ENCODE results near the gene TYMP.
A peak's percentile ranks its signal among the peaks of the same experiment; 100 is the strongest.
"Not testable (repeated sequence)": the region's sequence is repeated elsewhere in the genome, so short reads cannot be mapped to it uniquely, and the experiment has no call there.

The TYMP gene

DNA sequence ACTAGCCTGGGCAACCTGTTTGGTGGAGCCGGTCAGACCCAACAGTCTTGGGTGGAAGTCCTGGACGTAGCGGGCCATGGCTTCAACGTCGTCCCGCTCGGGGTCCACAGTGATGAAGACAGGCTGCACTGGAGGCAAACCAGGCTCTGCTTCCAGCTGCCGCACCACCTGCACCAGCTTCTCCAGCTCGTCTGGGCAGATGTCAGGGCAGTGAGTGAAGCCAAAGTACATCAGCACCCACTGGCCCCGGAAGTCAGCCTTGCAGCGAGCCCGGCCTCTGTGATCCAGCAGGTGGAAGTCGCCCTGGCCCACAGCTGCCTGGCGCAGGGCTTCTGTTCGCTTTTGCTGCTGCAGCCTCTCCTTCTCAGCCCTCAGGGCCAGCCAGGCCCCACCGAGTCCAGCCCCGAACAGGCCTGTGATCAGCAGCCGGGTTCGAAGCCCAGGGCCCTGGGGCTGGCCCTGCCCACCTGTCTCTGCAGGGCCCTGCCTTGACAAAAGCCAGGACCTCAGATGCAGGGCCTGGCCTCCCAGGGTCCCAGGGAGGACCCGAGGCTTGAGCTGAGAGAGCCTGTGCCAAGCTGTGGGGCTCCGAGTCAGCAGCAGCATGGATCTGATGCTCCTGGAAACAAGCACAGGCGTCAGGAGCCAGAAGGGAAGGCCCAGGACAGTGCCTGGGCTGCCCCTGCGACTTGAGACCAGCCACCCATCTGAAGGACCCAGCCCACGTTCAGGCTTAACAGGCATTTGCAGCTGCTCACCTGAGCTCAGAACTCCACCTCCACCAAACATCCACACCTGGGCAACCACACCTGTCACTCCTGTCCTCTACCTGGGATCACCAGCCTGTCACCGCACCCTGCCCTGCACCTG is 5.8 kb downstream of the TYMP start:
- no peak for DNase-seq

DNA sequence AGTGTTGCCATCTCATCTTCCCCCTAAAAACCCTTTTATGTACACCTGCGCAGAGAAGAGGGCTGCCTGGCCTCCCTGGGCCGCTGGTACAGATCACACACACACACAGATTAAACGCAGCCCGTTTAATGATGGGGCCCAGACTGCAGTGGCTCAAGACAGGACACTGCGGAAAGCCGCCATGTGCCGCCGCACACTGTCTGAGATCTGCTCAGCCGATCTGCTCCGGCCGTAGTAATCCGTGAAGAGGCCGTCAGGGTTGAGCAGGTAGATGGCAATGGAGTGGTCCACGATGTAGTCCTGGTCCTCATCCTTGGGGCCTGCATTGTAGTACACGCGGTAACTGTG is 6.4 kb downstream of the TYMP start:
- DNase-seq: no peak

DNA sequence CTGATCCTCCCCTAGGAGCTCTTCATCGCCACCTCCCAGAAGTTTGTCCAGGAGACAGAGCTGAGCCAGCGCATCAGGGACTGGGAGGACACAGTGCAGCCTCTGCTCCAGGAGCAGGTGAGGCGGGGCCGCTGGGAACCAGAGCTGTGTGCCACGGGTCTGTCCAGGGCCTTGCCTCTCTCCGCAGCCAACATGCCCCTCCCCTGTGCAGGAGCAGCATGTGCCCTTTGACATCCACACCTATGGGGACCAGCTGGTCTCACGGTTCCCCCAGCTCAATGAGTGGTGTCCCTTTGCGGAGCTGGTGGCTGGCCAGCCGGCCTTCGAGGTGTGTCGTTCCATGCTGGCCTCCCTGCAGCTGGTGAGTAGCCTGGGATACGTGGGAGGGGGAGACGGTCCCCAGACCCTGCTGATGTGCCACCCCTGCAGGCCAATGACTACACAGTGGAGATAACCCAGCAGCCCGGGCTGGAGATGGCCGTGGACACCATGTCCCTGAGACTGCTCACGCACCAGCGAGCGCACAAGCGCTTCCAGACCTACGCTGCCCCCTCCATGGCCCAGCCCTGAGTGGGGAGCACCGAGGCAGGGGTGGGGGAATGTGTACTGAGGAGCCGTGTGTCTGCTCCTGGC is 6.9 kb downstream of the TYMP start:
- no peak for DNase-seq

DNA sequence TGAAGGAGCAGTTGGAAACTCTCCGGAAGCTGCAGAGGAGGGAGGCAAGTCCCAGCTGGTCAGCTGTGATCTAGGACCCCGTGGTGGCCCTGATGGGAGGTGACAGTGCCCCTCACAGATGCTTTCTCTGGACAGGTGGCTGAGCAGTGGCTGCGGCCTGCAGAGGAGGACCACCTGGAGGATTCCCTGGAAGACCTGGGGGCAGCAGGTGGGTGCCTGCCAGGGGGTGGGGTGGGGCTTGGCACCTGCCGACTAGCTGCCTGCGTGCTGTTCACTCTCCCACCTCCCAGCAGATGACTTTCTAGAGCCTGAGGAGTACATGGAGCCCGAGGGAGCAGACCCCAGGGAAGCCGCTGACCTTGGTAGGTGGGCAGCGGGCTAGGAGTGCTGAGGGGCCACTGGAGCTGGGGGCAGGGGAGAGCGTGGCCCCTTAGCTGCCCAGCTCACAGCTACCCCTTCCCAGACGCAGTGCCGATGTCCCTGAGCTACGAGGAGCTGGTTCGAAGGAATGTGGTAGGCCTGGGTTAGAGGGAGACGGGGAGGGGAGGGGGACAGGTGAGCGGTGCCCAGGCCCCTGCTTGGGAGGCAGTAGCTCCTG is 7.5 kb downstream of the TYMP start:
- DNase-seq: no peak

DNA sequence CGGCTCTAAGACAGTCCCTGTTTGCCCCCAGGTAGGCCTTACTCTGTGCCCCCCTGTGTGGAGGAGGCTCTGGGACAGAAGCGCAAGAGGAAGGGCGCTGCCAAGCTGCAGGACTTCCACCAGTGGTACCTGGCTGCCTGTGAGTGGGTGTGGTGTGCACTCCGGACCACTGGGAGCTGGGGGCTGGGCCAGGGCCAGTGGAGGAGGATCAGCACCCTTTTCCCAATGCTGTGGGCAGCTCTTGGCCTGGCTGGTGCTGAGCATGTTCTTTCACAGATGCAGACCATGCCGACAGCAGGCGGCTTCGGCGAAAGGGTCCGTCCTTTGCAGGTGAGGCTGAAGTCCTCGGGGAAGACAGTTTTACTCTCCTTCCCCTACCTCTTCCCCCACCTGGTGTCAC is 8.1 kb downstream of the TYMP start:
- DNase-seq: no peak

DNA sequence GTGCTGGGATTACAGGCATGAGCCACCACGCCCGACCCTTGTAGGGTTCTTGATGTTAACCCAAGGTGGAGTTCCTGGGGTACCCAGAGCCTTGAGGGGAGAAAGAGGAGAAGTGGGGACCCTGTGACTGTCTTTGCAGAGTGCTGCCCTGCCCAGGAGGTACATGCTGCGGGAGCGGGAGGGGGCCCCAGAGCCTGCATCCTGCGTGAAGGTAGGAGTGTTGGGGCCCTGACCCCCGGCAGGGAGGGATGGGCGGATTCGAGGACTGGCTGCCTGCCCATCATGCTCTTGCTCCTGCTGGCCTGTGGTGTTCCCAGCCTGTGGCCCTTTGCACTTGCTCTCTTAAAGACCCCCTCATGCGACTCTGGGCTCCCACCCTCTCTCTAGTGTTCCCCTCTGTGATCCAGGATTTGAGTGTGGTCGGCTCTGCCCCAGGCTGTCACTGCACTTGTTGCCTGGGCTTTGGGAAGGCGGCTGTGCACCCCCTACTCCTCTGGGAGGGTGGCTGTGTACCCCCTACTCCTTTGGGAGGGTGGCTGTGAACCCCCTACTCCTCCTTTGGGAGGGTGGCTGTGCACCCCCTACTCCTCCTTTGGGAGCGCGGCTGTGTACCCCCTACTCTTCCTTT is 8.9 kb downstream of the TYMP start:
- no peak for DNase-seq

DNA sequence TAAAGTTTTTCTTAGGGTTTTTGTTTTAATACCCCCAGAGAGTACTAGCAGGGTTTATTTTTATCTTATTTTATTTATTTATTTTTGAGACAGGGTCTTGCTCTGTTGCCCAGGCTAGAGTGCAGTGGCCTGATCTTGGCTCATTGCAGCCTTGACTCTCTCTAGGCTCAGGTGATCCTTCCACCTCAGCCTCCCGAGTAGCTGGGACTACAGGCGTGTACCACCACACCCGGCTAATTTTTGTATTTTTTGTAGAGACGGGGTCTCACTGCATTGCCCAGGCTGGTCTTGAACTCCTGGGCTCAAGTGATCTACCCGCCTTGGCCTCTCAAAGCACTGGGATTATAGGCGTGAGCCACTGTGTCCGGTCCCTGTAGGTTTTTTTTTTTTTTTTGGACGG is 9.6 kb downstream of the TYMP start:
- not testable (repeated sequence) for DNase-seq

DNA sequence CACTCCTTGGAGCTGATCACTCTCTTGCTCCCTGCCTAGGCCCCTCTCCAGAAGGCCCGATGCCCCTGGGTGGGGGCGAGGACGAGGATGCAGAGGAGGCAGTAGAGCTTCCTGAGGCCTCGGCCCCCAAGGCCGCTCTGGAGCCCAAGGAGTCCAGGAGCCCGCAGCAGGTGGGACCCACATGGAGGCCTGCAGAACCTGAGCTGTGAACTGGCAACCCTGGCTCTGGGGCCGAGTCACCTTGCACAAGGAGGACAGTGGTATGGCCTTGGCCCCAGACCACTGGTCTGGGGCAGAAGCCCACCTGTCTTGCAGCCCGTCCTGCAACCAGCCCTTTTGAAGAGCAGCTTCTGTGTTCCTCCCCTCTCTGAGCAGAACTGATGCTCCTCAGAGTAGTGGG is 10.7 kb downstream of the TYMP start:
- DNase-seq: no peak

DNA sequence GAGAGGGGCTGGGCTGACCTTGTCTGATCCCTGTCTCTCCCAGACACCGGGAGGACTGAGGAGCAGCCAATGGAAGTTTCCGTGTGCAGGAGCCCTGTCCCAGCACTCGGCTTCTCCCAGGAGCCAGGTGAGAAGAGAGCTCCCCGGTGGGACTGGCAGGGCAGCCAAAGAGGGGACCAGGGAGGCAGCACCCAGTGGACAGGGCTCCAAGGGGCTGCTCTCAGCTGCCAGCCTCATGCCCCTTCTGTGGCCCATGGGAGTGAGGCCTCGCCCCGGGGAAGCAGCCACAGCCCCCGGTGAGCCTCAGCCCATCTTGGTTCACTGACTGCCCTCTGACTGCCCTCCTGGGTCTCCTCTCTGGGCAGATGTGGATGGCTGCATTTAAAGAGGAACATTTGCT is 11.2 kb downstream of the TYMP start:
- DNase-seq: no peak

DNA sequence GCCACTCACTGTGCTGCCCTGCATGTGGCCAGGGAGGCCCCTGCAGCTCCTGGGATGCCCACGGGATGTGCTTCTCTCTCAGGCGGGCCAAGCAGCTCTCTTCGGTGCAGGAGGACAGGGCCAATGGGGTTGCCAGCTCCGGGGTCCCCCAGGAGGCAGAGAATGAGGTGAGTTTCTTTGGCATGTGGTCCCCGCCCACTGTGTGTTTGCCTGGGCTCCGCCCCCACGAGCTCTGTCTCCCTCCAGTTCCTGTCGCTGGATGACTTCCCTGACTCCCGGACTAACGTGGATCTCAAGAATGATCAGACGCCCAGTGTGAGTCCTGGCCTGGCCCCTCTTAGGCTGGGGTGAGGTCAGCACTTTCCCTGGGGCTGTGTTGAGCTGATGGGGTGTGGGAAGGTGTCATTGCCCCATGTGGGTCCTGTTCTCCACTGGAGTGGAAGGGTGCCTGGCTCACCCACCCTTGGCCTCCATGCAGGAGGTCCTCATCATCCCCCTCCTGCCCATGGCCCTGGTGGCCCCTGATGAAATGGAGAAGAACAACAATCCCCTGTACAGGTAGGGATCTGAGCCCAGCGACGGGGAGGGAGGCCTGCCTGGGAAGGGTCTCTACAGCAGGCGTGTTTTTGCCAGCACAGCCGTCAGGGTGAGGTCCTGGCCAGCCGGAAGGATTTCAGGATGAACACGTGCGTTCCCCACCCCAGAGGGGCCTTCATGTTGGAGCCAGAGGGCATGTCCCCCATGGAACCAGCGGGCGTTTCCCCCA is 12.1 kb downstream of the TYMP start:
- DNase-seq: no peak

DNA sequence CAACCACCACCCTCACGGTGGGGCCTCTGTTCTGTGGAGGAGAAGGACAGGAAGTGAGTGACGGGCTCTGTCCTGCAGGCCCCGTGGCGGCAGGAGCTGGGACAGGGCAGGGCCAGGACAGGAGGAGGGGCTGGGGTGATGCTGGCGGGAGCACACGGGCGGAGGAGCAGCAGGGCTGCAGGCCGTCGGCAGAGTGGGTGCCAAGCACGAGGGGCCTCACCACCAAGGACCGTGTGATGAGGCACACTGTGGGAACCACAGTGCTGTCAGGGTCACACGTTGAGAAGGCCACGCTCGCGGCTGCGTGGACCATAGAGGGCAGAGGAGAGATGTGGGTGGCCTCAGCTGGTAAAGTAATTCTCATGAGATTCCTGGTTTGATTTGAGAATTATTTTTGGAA is 12.9 kb downstream of the TYMP start:
- DNase-seq: no peak

DNA sequence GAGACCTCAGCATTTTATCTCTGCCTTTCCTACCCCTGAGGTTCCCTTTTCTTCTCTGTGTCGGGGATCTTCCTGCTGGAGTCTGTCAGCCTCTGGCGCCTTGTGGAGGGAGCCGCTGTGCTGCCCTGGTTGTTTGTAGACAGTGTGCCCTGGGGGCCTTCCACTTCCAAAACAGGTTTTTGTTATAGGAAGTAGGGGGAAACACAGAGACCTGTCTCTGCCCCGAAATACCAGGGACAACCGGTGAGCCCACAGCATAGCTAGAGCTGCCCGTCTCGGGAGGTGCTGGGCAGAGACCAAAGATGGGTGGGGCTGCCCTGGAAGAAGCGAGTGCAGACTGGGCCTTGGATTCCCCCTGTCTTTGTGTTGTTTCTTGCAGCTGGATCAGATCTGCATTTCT is 13.7 kb downstream of the TYMP start:
- no peak for DNase-seq

DNA sequence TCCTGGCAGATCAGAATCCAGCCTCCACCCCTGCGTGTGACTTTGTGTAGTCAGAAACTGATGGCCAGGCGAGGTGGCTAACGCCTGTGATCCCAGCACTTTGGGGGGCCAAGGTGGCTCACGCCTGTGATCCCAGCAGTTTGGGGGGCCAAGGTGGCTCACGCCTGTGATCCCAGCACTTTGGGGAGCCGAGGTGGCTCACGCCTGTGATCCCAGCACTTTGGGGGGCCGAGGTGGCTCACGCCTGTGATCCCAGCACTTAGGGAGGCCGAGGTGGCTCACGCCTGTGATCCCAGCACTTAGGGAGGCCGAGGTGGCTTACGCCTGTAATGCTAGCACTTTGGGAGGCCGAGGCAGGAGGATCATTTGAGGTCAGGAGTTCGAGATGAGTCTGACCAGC is 16.6 kb downstream of the TYMP start:
- no peak for DNase-seq

DNA sequence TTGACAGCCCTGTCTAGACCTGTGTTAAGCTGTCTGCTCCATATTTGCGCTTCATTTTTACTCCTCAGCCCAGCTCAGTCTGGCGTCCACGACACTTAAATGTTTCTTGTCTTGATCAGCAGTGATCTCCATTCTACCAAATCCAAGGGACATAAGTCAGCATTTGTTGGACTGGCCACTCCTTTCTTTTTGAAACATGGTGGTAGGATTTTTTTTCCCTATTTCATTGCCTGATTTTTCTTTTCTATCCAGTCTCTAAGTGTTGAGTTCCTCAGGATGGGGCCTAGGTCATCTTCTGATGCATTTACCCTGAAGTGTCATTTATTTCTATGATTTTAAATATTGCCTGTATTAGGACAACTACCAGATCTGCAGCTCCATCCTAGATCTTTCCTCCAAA is 20.9 kb downstream of the TYMP start:
- DNase-seq: no peak

DNA sequence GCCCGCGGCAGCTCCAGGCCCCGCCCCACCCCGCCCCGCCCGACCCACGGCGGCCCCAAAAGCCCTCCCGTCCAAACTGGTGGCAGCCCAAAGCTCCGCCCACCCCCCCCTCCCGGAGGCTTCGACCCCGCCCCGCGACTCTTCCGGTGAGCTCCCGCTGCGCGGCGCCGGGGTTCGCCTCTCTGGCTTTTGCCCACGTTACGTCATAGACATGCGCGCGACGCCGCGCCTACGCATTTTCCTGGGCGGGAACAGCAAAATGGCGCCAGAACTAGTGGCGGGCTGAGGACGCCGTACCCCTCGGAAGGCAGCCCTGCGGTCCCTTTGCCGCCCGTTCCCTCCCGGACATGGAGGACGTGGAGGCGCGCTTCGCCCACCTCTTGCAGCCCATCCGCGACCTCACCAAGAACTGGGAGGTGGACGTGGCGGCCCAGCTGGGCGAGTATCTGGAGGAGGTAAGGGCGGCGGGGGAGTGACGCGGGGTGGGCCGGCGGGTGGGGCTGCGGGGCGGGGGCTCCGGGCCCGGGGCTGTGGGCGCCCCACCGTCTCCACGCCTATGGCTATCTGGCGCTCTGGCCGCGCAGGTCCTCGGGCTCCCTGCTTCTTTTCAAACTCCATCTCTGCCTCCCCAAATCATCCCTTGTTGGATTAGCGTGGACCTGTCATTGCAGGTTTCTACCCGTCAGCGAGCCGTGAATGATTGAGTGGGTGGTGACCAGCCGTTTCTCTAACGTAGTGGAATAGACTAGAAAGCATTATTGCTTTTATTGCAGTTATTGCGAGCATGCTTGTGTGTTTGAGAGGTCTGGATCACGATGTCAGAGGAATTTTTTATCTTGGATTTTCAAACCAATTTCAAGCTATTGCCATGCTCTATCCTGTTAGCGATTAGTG is 21.6 kb downstream of the TYMP start, which contains the start of gene NCAPH2:
Gene NCAPH2 (plus strand): TSS at position 234 of the 894 bp plus-strand sequence. CDS start 114 bp downstream, at position 348.
- DNase-seq: peak; percentile 90

DNA sequence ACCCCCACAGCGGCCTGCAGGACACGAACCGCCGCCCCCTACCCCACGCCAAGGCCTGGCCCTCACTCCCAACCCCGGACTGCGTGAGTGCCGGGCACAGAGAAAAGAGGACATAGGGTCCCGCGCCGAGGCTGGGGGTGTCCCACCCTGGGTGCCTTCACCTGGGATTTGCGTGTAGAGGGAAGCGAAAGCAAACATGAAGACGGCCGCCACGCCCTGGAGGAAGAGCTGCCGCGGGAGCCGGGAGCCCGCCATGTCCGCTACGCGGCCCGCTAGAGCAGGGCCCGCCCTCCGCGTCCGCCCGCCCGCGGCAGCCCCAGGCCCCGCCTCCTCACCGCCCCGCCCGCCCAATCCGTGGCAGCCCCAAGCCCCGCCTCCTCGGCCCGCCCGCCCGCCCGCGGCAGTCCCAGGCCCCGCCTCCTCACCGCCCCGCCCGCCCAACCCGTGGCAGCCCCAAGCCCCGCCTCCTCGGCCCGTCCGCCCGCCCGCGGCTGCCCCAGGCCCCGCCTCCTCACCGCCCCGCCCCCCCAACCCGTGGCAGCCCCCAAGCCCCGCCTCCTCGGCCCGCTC is 22.3 kb downstream of the TYMP start, which contains the start of gene LMF2:
Gene LMF2 (minus strand): TSS at position 282 of the 570 bp plus-strand sequence. CDS start 27 bp downstream, at position 255.
- peak; percentile 85 for DNase-seq

DNA sequence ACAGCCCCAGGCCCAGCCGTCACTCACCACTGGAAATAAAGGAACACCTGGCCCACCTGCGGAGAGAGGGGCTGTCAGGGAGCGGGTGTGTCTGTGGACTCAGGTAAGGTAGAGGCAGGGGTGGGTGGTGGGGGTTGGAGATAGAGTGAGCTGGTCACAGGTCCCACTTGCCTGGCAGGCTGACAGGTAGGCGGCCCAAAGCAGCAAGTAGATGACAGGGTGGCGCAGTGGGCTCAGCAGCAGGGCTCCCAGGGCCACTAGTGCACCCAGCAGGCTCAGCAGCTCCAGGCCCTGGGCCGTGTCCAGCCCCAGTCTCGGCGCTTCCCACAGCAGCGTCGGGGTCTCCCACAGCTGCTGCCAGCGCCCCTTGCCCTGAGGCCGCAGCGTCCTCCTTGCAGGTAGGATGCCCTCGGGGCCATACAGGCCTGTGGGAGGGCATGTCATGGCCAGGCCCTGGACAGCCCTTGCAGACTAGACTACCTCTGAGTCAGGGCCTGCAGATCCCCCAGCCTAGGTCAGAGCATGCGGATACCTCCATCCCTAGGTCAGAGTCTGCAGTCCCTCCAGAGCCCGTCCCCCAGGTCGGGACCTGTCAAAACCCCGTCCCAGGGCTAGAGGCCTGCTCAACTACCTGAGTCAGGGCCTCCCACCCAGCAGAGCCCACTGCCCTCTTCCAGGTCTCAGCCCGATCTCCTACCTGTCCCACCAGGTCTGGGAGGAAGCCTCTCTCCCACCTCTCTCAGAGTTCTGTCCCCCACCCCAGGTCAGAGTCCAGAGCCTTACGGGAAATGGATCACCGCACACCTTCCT is 23.0 kb downstream of the TYMP start:
- no peak for DNase-seq

DNA sequence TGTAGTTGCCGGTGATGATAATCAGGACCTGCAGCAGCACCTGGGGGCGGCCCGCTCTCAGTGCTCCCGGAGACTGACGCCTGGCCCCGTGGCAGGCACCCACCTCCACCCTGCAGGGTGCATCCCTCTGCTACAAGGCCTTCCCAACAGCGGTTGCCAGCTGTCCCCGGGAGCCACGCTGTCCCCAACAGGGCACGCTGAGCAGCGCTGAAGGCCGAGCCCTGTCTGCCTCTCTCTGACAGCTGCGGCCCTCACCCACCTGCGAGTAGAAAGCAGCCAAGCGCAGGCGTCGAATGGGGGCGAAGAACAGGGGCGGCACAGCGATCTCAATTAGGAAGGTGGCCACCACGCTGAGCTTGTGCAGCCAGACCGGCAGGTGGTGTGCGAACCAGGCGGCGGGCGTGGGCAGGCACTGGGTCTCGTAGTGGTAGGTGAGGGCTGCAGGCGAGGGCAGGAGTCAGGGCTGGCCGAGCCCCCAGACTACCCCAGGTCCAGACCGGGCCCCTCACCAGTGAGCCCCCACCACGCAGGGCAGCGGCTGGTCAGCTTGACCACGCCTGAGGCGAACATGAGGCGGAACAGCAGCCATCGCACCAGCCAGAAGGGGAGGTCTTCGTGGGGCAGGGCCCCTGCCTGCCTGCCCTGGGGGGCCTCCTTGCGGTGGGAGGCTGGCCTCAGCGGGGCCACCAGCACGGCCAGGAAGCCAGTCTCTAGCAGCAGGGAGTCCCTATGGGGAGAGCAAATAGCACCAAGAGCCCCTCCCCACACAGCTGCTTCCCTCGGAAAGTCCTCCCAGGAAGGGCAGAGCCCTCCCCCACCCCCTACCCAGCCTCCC is 23.8 kb downstream of the TYMP start:
- no peak for DNase-seq

DNA sequence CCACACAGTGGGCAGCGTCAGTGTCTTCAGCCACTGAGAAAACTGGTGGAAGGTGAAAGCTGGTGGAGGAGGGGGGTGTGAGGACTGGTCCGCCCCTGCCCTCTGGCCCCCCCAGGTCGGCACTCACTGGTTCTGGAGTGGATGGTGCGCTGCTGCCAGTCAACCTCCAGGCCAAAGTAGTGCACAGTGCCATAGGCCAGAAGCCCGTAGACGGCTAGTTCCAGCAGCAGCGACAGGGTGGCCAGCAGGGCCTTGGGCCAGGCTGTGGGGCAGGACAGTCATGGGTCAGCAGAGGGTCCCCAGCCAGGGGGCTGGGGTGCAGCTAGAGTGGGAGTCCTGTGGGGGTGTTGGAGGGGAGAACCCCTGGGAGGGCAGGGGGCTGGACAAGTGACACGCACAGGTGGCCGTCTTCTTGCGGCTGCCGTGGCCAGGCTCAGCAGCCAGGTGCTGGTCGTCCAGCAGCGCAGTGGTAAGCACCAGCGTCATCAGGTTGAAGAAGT is 24.5 kb downstream of the TYMP start:
- DNase-seq: no peak

Measured in right kidney (tissue), 1 donor.